WTC11 (cell line): ENCODE data around the gene MACROD2. TPM values are rescaled to one million over a fixed set of nuclear protein-coding genes. Genes with fewer than 3 reads are reported as not detected.

Experiments
- ATAC-seq: fragments of 200-7000 bp; cut with Tn5 transposase; 2 replicates; pipeline ENCODE4 v1.10.0; 2021; ENCODE audit warnings: mild to moderate bottlenecking, moderate library complexity
- CTCF ChIA-PET: fragments of 300-600 bp; sonication (Branson Sonifier 250); formaldehyde crosslinking; loops from one replicate; lab custom pipeline; 2021; ENCODE audit warnings: antibody characterized with exemption; lab: Charles Lee
- POLR2A ChIA-PET: fragments of 350-600 bp; sonication (Branson Sonifier 250); formaldehyde crosslinking; loops from one replicate; lab custom pipeline; 2021; ENCODE audit warnings: antibody characterized with exemption; lab: Charles Lee
- DNase-seq: peaks from one replicate; pipeline ENCODE4 v3.0.0; 2021; ENCODE audit warnings: low spot score
- H3K27ac Mint-ChIP-seq: 2 replicates; pipeline ENCODE4 v1.8.0; 2021; ENCODE audit warnings: mixed read lengths
- H3K27me3 Mint-ChIP-seq: 2 replicates; pipeline ENCODE4 v1.8.0; 2021; ENCODE audit warnings: low read depth, mild to moderate bottlenecking, moderate library complexity, mixed read lengths
- H3K36me3 Mint-ChIP-seq: 2 replicates; pipeline ENCODE4 v1.8.0; 2021; ENCODE audit warnings: mixed read lengths
- H3K4me1 Mint-ChIP-seq: 2 replicates; pipeline ENCODE4 v1.8.0; 2022; ENCODE audit warnings: mixed read lengths
- H3K4me3 Mint-ChIP-seq: 2 replicates; pipeline ENCODE4 v1.8.0; 2021; ENCODE audit warnings: mild to moderate bottlenecking, moderate library complexity, mixed read lengths
- H3K9me3 Mint-ChIP-seq: 2 replicates; pipeline ENCODE4 v1.8.0; 2021; ENCODE audit warnings: mixed read lengths
- ESRRA ChIP-seq: sonication (generic); formaldehyde crosslinking; IDR thresholded peaks from 2 replicates; pipeline ENCODE4 v1.8.1; 2022; ENCODE audit warnings: mild to moderate bottlenecking, missing genetic modification reagents, borderline replicate concordance
- FOXK1 ChIP-seq: sonication (generic); formaldehyde crosslinking; IDR thresholded peaks from 2 replicates; pipeline ENCODE4 v1.8.0; 2022; ENCODE audit warnings: mild to moderate bottlenecking, moderate library complexity, missing genetic modification reagents
- FOXP1 ChIP-seq: sonication (generic); formaldehyde crosslinking; IDR thresholded peaks from 2 replicates; pipeline ENCODE4 v1.8.0; 2022; ENCODE audit warnings: missing genetic modification reagents, mild to moderate bottlenecking, moderate library complexity, borderline replicate concordance
- GABPB1 ChIP-seq: sonication (generic); formaldehyde crosslinking; IDR thresholded peaks from 2 replicates; pipeline ENCODE4 v1.8.1; 2023; ENCODE audit warnings: mild to moderate bottlenecking, missing genetic modification reagents
- HMGA2 ChIP-seq: fragments of 250-450 bp; sonication (Bioruptor Pico); IDR thresholded peaks from 2 replicates; pipeline ENCODE4 v1.4.0; 2021; ENCODE audit warnings: mild to moderate bottlenecking, moderate library complexity
- MYBL2 ChIP-seq: sonication (generic); formaldehyde crosslinking; IDR thresholded peaks from 2 replicates; pipeline ENCODE4 v1.8.1; 2023; ENCODE audit warnings: mild to moderate bottlenecking, moderate library complexity, missing genetic modification reagents
- NFATC4 ChIP-seq: fragments of 250-450 bp; sonication (Bioruptor Pico); IDR thresholded peaks from 2 replicates; pipeline ENCODE4 v1.9.0; 2021; ENCODE audit warnings: mild to moderate bottlenecking
- NFYB ChIP-seq: sonication (generic); formaldehyde crosslinking; conservative IDR thresholded peaks from 2 replicates; pipeline ENCODE4 v1.8.0; 2022; ENCODE audit warnings: low read depth, missing genetic modification reagents
- SMAD3 ChIP-seq: sonication (generic); formaldehyde crosslinking; IDR thresholded peaks from 2 replicates; pipeline ENCODE4 v1.8.0; 2022; ENCODE audit warnings: missing genetic modification reagents, mild to moderate bottlenecking, borderline replicate concordance
- TP53 ChIP-seq: sonication (generic); formaldehyde crosslinking; IDR thresholded peaks from 2 replicates; pipeline ENCODE4 v1.8.1; 2023; ENCODE audit warnings: mild to moderate bottlenecking, missing genetic modification reagents
- ZBTB21 ChIP-seq: sonication (generic); formaldehyde crosslinking; IDR thresholded peaks from 2 replicates; pipeline ENCODE4 v1.8.1; 2023; ENCODE audit warnings: mild to moderate bottlenecking, missing genetic modification reagents, borderline replicate concordance
- ZNF232 ChIP-seq: sonication (generic); formaldehyde crosslinking; IDR thresholded peaks from 2 replicates; pipeline ENCODE4 v1.8.0; 2022; ENCODE audit warnings: mild to moderate bottlenecking, missing genetic modification reagents
- ZNF263 ChIP-seq: sonication (generic); formaldehyde crosslinking; IDR thresholded peaks from 2 replicates; pipeline ENCODE4 v1.8.1; 2022; ENCODE audit warnings: low read depth, mild to moderate bottlenecking, moderate library complexity, missing genetic modification reagents
- total RNA-seq: library from RNA; stranded (reverse); gene quantifications from 3 replicates; pipeline ENCODE4 v1.2.3, GENCODE V29; 2021
- TF ChIP-seq, protein P1 (sequence below): sonication (generic); formaldehyde crosslinking; IDR thresholded peaks from 2 replicates; pipeline ENCODE4 v1.8.0; 2023; ENCODE audit warnings: mild to moderate bottlenecking, missing genetic modification reagents
- TF ChIP-seq, protein P2 (sequence below): sonication (generic); formaldehyde crosslinking; IDR thresholded peaks from 2 replicates; pipeline ENCODE4 v1.8.1; 2023; ENCODE audit warnings: mild to moderate bottlenecking, missing genetic modification reagents
- TF ChIP-seq, protein P3 (sequence below): sonication (generic); formaldehyde crosslinking; IDR thresholded peaks from 2 replicates; pipeline ENCODE4 v1.8.1; 2022; ENCODE audit warnings: missing genetic modification reagents, borderline replicate concordance
- TF ChIP-seq, protein P4 (sequence below): fragments of 250-450 bp; sonication (Bioruptor Pico); IDR thresholded peaks from 2 replicates; pipeline ENCODE4 v1.8.0; 2021; ENCODE audit warnings: mild to moderate bottlenecking
- TF ChIP-seq, protein P5 (sequence below): sonication (generic); formaldehyde crosslinking; IDR thresholded peaks from 2 replicates; pipeline ENCODE4 v1.8.1; 2023; ENCODE audit warnings: mild to moderate bottlenecking, missing genetic modification reagents

Gene MACROD2
- total RNA-seq, 1 experiment from 2014 or later: 4.1 TPM

DNA sequence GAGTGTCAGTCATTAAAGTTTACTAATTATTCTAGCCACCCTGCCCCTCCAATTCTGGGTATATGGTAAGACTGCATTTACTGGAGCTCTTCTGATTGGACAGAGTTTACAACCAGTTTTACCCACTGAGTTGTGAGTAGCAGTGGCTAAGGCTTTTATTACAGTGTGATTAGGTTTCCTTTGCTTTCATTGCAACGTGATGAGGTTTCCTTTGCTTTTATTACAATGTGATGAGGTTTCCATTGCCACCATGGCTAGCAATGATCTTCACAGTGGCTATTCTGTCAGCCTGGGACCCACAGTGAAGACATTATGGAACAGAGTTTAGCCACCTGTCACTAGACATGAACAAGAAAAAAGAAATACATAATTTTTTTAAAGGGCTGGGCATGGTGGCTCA lies 1052.3 kb downstream of the MACROD2 start (continued):
- TF ChIP-seq, protein P1, sequence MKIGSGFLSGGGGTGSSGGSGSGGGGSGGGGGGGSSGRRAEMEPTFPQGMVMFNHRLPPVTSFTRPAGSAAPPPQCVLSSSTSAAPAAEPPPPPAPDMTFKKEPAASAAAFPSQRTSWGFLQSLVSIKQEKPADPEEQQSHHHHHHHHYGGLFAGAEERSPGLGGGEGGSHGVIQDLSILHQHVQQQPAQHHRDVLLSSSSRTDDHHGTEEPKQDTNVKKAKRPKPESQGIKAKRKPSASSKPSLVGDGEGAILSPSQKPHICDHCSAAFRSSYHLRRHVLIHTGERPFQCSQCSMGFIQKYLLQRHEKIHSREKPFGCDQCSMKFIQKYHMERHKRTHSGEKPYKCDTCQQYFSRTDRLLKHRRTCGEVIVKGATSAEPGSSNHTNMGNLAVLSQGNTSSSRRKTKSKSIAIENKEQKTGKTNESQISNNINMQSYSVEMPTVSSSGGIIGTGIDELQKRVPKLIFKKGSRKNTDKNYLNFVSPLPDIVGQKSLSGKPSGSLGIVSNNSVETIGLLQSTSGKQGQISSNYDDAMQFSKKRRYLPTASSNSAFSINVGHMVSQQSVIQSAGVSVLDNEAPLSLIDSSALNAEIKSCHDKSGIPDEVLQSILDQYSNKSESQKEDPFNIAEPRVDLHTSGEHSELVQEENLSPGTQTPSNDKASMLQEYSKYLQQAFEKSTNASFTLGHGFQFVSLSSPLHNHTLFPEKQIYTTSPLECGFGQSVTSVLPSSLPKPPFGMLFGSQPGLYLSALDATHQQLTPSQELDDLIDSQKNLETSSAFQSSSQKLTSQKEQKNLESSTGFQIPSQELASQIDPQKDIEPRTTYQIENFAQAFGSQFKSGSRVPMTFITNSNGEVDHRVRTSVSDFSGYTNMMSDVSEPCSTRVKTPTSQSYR (CRISPR knock-in tag): no peak
- TF ChIP-seq, protein P2, sequence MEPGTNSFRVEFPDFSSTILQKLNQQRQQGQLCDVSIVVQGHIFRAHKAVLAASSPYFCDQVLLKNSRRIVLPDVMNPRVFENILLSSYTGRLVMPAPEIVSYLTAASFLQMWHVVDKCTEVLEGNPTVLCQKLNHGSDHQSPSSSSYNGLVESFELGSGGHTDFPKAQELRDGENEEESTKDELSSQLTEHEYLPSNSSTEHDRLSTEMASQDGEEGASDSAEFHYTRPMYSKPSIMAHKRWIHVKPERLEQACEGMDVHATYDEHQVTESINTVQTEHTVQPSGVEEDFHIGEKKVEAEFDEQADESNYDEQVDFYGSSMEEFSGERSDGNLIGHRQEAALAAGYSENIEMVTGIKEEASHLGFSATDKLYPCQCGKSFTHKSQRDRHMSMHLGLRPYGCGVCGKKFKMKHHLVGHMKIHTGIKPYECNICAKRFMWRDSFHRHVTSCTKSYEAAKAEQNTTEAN (CRISPR knock-in tag): no peak
- TF ChIP-seq TP53 (CRISPR knock-in tag): no peak
- no peak for TF ChIP-seq FOXP1 (CRISPR knock-in tag)
- TF ChIP-seq FOXK1 (CRISPR knock-in tag): no peak
- no peak for TF ChIP-seq NFYB (CRISPR knock-in tag)
- TF ChIP-seq HMGA2 (CRISPR knock-in tag): no peak
- TF ChIP-seq ESRRA (CRISPR knock-in tag): no peak
- TF ChIP-seq NFATC4 (CRISPR knock-in tag): no peak
- TF ChIP-seq, protein P3, sequence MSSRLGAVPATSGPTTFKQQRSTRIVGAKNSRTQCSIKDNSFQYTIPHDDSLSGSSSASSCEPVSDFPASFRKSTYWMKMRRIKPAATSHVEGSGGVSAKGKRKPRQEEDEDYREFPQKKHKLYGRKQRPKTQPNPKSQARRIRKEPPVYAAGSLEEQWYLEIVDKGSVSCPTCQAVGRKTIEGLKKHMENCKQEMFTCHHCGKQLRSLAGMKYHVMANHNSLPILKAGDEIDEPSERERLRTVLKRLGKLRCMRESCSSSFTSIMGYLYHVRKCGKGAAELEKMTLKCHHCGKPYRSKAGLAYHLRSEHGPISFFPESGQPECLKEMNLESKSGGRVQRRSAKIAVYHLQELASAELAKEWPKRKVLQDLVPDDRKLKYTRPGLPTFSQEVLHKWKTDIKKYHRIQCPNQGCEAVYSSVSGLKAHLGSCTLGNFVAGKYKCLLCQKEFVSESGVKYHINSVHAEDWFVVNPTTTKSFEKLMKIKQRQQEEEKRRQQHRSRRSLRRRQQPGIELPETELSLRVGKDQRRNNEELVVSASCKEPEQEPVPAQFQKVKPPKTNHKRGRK (CRISPR knock-in tag): no peak
- no peak for TF ChIP-seq GABPB1
- no peak for TF ChIP-seq ZNF263
- TF ChIP-seq, all 79 proteins: peak for 0

DNA sequence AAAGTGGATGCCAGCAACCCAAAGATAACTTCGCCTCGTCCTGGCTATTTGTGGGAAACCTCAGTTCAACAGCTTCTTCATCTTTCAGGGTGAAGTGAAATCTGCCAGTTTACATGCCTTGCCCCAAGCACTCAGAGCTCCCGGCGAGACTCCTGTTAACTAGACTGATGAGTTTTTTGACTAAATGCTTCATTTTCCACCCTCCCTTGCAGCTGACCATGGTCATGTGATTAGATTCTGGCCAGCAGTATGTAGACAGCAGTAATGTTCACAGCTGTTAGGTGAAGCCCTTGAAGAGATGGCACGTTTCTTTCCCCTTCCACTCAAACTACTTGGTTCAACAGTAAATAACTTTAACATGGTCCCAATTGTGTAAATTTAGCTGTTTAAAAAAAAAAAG lies 1060.9 kb downstream of the MACROD2 start:
- no peaks in the 10 kb centered on the region for H3K27me3 Mint-ChIP-seq
- H3K36me3 Mint-ChIP-seq: peaks cover 3% of the 10 kb centered on the region; the same call in 1 of the 2 replicates
- no peak for ATAC-seq
- TF ChIP-seq SMAD3 (CRISPR knock-in tag): no peak
- TF ChIP-seq MYBL2: no peak
- no peak for DNase-seq
- H3K4me3 Mint-ChIP-seq: no peak overlapping the region
- CTCF ChIA-PET: no interaction called here
- POLR2A ChIA-PET: no interaction called here
- peaks cover 6% of the 10 kb centered on the region for H3K9me3 Mint-ChIP-seq
- H3K27ac Mint-ChIP-seq: no peak overlapping the region; the same call in 1 of the 2 replicates
- H3K4me1 Mint-ChIP-seq: peaks cover 3% of the 10 kb centered on the region; the same call in 1 of the 2 replicates

DNA sequence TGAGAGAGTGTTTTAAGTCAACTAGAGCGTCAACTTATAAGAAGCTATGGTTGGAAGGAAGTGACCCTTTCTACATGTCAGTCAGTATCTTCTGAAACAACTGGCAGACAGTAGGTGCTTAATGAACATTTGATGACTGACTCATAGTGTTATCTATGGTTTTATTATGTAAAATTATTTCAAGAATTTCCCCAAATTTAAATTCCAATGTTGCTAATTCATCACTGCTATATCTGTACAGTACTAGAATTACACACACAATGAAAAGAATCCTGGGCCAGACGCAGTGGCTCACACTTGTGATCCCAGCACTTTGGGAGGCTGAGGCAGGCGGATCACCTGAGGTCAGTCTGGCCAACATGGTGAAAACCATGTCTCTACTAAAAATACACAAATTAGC lies 1063.5 kb downstream of the MACROD2 start:
- no peak for DNase-seq
- no peak for ATAC-seq
- no peaks in the 10 kb centered on the region for H3K27me3 Mint-ChIP-seq

More for the DNA sequence above, 1063.5 kb downstream of the MACROD2 start:
- ChIA-PET POLR2A (interaction anchor here (0.5 kb wide), 1 partner anchor 69 kb away, joined by 3 read pairs; no protein-coding TSS in a partner anchor), CTCF (no interaction called here)
- Mint-ChIP-seq H3K4me3 (no peak overlapping the region), H3K36me3 (no peaks in the 10 kb centered on the region; the same call in 1 of the 2 replicates), H3K4me1 (peaks cover 13% of the 10 kb centered on the region), H3K9me3 (peaks cover 2% of the 10 kb centered on the region), H3K27ac (no peak overlapping the region)
- TF ChIP-seq, protein P4, sequence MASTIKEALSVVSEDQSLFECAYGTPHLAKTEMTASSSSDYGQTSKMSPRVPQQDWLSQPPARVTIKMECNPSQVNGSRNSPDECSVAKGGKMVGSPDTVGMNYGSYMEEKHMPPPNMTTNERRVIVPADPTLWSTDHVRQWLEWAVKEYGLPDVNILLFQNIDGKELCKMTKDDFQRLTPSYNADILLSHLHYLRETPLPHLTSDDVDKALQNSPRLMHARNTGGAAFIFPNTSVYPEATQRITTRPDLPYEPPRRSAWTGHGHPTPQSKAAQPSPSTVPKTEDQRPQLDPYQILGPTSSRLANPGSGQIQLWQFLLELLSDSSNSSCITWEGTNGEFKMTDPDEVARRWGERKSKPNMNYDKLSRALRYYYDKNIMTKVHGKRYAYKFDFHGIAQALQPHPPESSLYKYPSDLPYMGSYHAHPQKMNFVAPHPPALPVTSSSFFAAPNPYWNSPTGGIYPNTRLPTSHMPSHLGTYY (CRISPR knock-in tag): no peak
- TF ChIP-seq, protein P5, sequence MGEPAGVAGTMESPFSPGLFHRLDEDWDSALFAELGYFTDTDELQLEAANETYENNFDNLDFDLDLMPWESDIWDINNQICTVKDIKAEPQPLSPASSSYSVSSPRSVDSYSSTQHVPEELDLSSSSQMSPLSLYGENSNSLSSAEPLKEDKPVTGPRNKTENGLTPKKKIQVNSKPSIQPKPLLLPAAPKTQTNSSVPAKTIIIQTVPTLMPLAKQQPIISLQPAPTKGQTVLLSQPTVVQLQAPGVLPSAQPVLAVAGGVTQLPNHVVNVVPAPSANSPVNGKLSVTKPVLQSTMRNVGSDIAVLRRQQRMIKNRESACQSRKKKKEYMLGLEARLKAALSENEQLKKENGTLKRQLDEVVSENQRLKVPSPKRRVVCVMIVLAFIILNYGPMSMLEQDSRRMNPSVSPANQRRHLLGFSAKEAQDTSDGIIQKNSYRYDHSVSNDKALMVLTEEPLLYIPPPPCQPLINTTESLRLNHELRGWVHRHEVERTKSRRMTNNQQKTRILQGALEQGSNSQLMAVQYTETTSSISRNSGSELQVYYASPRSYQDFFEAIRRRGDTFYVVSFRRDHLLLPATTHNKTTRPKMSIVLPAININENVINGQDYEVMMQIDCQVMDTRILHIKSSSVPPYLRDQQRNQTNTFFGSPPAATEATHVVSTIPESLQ: no peak
- TF ChIP-seq ZNF263: no peak
- no peak for TF ChIP-seq ZNF232
- no peak for TF ChIP-seq ZBTB21 (CRISPR knock-in tag)
